Measurements from ENCODE around the gene CRCP. TPM values are rescaled to one million over a fixed set of nuclear protein-coding genes. Genes with fewer than 3 reads are reported as not detected.

Gene CRCP
- total and polyA plus RNA-seq, 2 of the 13 experiments (the other 11 are each of a cell fraction or from before 2014, with no cell fraction given), result 22.7 to 31.0 TPM

- no peak for TF ChIP-seq ZNF263 (CRISPR knock-in tag; IDR thresholded peaks at IDR 0.05)
- TF ChIP-seq GABPA (IDR thresholded peaks at IDR 0.05; ENCODE audit: low read depth, low read length), result no peak
- no peak; the same call in 1 of the 2 replicates for TF ChIP-seq GABPA (CRISPR knock-in tag; IDR thresholded peaks at IDR 0.05; ENCODE audit: low read depth)
- TF ChIP-seq ZNF703 (CRISPR knock-in tag; IDR thresholded peaks at IDR 0.05; ENCODE audit: borderline replicate concordance), result no peak
- 0 out of 2 replicates have a peak, but pooled peaks have one; percentile 25 for TF ChIP-seq ZNF143 (CRISPR knock-in tag; IDR thresholded peaks at IDR 0.05)
- TF ChIP-seq MLX (CRISPR knock-in tag; IDR thresholded peaks at IDR 0.05), result peak; percentile 36; the same call in 1 of the 2 replicates
- peak; percentile 96 for TF ChIP-seq FOXA3 (CRISPR knock-in tag; IDR thresholded peaks at IDR 0.05)
- TF ChIP-seq MYC (CRISPR knock-in tag; IDR thresholded peaks at IDR 0.05; ENCODE audit: borderline replicate concordance), result no peak; the same call in 1 of the 2 replicates
- no peak for TF ChIP-seq ZNF260 (CRISPR knock-in tag; IDR thresholded peaks at IDR 0.05; ENCODE audit: borderline replicate concordance, low read depth)
- 0 out of 2 replicates have a peak, but pooled peaks have one; percentile 20 for TF ChIP-seq STAT6 (CRISPR knock-in tag; IDR thresholded peaks at IDR 0.05; ENCODE audit: borderline replicate concordance)
- TF ChIP-seq FLYWCH1 (CRISPR knock-in tag; IDR thresholded peaks at IDR 0.05), result peak; percentile 31; the same call in 1 of the 2 replicates
- 0 out of 2 replicates have a peak, but pooled peaks have one; percentile 71 for TF ChIP-seq ZNF710 (CRISPR knock-in tag; IDR thresholded peaks at IDR 0.05; ENCODE audit: borderline replicate concordance)
- TF ChIP-seq ZSCAN29 (CRISPR knock-in tag; conservative IDR thresholded peaks at IDR 0.05), result no peak
- TF ChIP-seq ZNF761 (CRISPR knock-in tag; conservative IDR thresholded peaks at IDR 0.05), result no peak
- TF ChIP-seq RARA (CRISPR knock-in tag; IDR thresholded peaks at IDR 0.05), result peak; percentile 91
- no peak for TF ChIP-seq RBAK (CRISPR knock-in tag; IDR thresholded peaks at IDR 0.05)
- TF ChIP-seq ZBTB34 (CRISPR knock-in tag; IDR thresholded peaks at IDR 0.05), result peak; percentile 86; the same call in 1 of the 2 replicates
- peak; percentile 88 for TF ChIP-seq MEIS2 (CRISPR knock-in tag; IDR thresholded peaks at IDR 0.05)
- TF ChIP-seq ZNF674 (CRISPR knock-in tag; IDR thresholded peaks at IDR 0.05; ENCODE audit: low read depth), result no peak
- no peak for TF ChIP-seq UBTF (CRISPR knock-in tag; IDR thresholded peaks at IDR 0.05)
- no peak for TF ChIP-seq SOX6 (IDR thresholded peaks at IDR 0.05)
- peak; percentile 65 for TF ChIP-seq SOX6 (CRISPR knock-in tag; IDR thresholded peaks at IDR 0.05)
- TF ChIP-seq ZBTB8A (CRISPR knock-in tag; IDR thresholded peaks at IDR 0.05; ENCODE audit: borderline replicate concordance, low read depth), result no peak
These were observed 27.7 kb downstream of the CRCP start (continued) for GRCh38 chr7:66142334-66142733.

All from HepG2 (cell line).